Measurements from ENCODE around the gene WFDC9.
"Not testable (repeated sequence)": the region's sequence is repeated elsewhere in the genome, so short reads cannot be mapped to it uniquely, and the experiment has no call there.

Gene WFDC9

GRCh38 chr20:45589725-45590124 lies 41.4 kb downstream of the WFDC9 start:
- DNase-seq, result no peak

- no peak for DNase-seq
These were observed 42.3 kb downstream of the WFDC9 start for GRCh38 chr20:45588800-45589199.

- not testable (repeated sequence) for DNase-seq
These were observed 45.1 kb downstream of the WFDC9 start for GRCh38 chr20:45585986-45586385.

- DNase-seq, result not testable (repeated sequence)
These were observed 46.8 kb downstream of the WFDC9 start for GRCh38 chr20:45584294-45584693.

DNA sequence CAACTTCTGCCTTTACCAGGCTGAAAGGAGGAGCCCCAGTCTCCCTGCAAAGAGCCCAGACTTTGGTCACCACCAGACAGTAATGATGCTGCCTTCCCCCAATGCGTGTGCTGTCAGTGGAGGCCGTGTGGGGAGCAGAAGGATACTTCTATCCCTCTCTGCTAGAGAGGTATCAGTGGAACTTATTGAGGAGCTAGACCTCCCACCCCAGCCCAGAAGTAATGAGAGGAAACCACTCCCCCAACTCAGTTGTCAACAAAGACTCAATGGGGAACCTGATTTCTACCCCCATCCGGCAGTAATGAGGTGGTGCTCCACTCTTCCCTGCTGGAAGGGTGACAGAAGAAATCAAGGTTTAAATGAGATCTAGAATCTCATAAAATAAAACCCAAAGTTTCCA lies 47.6 kb downstream of the WFDC9 start:
- DNase-seq, result no peak

- no peak for DNase-seq
These were observed 49.4 kb downstream of the WFDC9 start for GRCh38 chr20:45581702-45582101.

GRCh38 chr20:45579184-45579583 lies 51.9 kb downstream of the WFDC9 start, which contains the start of gene WFDC8:
Gene WFDC8, minus strand, starts transcription at chr20:45579284. Its CDS starts 37 bp downstream, at chr20:45579247.
- no peak for DNase-seq

DNA sequence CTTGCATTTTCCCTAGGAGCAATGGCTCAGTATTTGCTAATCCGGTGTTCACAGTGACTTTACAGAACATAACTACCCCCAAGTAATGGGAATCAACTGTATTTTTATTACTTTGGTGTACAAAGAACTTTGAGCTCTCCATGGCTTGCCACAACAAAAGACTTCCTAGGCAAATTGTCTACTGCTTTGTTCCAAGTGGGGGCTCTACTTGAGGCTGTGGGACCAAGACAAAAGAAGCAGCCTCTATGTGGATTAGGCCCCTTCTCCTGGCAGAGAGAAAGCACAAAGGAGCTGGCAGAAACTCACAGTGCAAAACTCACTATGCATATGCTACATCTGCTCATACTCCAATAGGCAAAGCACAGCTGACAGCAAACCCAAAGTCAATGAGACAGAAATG lies 52.9 kb downstream of the WFDC9 start:
- DNase-seq, result no peak

DNA sequence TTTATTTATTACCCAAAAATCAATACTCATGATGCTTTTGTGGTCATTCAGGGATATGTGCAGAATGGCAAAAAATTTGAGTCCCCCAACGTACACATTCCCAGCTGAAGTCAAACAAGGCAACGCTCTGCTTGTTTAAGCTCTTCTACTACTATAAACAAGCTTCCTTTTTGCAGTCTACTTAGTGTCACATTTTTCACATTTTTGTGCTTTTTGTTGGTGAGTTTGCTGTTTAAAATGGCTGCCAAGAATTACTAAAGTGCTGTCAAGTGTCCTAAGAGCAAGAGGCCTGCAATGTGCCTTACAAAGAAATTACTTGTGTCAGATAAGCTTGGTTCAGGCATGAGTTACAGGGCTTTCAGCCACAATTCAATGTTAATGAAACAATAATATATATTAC lies 54.1 kb downstream of the WFDC9 start:
- DNase-seq, result no peak

DNA sequence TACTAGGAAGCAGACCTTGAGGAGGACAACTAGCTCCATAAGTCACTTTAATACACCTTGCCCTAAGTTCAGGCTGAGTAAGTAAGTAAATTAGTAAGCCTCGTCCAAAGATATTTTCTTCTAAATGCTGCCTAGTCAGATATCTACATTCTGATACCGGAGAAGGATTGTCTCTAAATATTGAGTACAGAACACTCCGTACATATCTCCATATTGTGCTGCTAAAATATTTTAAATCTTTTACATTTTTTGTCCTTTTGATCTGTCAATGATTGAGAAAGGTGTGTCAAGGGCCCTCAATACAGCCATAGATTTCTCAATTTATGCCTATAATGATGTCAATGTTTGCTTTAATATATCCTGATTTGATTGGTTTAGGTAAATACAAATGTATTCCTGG lies 55.2 kb downstream of the WFDC9 start:
- no peak for DNase-seq

DNA sequence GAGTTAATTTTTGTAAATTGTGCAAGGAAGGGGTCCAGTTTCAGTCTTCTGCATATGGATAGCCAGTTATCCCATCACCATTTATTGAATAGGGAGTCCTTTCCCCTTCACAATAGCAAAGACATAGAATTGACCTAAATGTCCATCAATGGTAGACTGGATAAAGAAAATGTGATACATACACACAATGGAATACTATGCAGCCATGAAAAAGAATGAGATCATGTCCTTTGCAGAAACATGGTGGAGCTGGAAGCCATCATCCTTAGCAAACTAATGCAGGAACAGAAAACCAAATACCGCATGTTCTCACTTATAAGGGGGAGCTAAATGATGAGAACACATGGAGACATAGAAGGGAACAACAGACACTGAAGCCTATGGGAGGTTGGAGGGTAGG lies 61.4 kb downstream of the WFDC9 start:
- DNase-seq, result not testable (repeated sequence)

DNA sequence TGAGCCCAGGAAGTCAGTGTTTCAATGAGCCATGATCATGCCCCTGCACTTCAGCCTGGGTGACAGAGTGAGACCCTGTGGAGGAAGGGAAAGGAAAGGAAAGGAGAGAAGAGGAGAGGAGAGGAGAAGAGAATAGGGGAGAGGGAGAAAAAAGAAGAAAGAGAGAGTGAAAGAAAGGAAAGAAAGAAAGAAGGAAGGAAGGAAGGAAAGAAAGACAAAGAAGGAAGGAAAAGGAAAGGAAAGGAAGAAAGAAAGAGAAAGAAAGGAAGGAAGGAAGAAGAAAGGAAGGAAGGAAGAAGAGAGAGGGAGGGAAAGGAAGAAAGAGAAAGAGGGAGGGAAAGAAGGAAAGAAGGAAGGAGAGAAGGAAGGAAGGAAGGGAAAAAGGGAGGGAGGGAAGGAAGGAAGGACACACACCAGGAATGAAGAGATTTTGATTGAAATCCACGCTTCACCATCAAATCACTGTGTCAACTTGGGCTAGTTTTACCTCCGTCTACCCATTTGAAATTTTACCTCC lies 66.3 kb downstream of the WFDC9 start:
- DNase-seq, result no peak
